GM19239 (cell line): ENCODE data around the gene PDE1A.
"Not testable (repeated sequence)": the region's sequence is repeated elsewhere in the genome, so short reads cannot be mapped to it uniquely, and the experiment has no call there.

ENCODE experiments used
- DNase-seq: peaks from one replicate; pipeline ENCODE4 v3.0.0; 2011; ENCODE audit warnings: low spot score; ENCODE audit not compliant: insufficient read length
- FAIRE-seq: peaks from 2 replicates; lab custom pipeline; 2011; peaks lifted over from hg19 to GRCh38; lab: Jason Lieb, UNC

The PDE1A gene

GRCh38 chr2:182291296-182291695 is 135.5 kb downstream of the PDE1A start:
- DNase-seq (no peak), FAIRE-seq (no peak)

DNA sequence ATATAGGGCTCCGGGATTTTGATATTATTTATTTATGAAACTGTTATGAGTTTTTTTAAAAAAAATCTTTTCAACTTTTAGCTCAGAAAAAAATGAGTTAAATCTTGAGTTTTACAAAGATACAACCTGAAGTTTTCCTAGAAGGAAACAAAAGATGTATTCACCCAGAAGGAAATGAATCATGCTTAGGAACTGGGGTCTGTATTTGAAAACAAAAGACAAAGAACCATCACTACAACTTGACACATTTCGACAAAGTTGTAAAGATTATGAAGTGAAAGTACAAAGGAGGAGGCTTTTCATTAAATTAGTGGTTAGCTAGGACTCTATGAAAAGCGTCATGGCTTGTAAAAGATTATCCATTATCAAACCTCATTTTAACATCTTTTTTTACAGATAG is 143.3 kb downstream of the PDE1A start:
- FAIRE-seq (no peak), DNase-seq (no peak)

GRCh38 chr2:182281276-182281675 is 145.6 kb downstream of the PDE1A start:
- DNase-seq (no peak), FAIRE-seq (no peak)

DNA sequence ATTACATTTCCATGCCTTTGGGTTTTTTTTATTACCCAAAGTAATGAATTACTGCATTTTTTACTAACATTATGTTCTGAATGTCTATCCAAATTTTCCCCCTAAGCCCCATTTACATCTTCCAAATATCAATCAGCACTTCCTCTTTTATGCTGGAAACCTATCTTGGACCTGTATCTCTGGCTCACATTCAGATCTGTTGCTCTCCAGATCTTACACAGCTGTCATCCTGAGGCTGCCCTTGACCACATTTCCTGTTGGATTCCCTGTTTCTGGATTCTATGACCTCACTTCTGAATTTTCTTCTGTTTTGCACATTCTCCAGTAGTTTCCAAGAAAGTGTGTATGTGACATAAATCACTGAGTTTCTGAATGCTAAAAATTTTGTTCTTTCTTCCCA is 146.7 kb downstream of the PDE1A start:
- DNase-seq (no peak), FAIRE-seq (no peak)

- not testable (repeated sequence) for DNase-seq, FAIRE-seq
Measured at GRCh38 chr2:182276662-182277061, 150.2 kb downstream of the PDE1A start.

DNA sequence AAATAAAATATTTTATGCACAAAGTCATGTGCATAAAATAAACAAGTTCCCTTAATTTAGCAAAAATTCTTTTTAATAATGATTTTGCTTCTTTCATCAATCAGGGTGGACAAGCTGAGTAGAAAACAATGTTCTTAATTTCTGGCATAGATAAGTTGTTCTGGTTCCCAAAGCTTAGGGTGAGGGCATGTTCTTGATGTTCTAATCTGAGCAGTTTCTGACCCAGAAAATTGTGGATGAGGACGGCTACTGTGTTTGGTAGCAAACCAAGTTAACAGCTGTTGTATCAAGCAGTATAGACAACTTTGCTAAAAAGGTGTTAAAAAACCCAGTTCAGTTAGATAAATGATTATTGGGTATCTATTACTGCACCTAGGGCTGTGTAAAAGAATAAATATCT is 158.9 kb downstream of the PDE1A start:
- no peak for FAIRE-seq
- DNase-seq: no peak

GRCh38 chr2:182266909-182267308 is 159.9 kb downstream of the PDE1A start:
- no peak for DNase-seq
- FAIRE-seq: no peak

DNA sequence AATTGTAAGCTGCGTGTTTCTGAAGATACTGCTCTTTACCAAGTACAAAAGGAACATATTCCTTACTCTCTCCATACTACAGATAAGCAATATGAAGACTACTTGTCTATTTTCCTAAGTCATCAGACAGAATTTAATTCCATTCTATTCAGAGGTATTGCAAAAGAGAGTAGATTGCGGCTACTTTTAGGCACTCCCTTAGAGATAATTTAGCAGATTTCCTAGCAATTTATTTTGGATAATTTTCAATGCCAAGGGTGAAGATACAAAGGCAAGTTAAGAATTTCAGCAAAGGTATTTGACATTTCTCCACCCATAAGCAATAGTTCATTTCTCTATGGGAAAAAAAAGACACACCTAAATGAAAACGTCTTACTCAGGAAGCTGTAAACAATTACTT is 161.1 kb downstream of the PDE1A start:
- FAIRE-seq (no peak), DNase-seq (no peak)

DNA sequence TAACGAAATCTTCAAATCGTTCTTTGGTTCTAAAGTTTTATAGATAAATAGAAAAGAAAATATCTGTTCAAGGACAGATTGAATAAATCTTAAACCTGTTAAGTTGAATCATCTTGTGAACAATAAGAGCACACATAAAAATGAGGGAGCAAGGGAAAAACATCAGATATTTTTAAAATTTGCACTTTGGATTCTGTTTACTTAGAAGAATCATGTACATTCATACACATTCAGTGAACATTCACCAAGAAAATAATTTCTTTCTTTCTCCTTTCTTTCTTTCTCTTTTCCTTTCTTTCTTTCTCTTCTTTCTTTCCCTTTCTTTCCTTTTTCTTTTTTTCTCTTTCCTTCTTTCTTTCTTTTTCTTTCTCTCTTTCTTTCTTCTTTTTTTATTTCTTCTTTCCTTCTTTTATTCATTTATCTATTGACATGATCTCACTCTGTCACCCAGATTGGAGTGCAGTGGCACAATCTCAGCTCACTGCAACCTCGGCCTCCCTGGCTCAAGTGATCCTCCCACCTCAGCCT is 164.9 kb downstream of the PDE1A start:
- DNase-seq (no peak), FAIRE-seq (no peak)

DNA sequence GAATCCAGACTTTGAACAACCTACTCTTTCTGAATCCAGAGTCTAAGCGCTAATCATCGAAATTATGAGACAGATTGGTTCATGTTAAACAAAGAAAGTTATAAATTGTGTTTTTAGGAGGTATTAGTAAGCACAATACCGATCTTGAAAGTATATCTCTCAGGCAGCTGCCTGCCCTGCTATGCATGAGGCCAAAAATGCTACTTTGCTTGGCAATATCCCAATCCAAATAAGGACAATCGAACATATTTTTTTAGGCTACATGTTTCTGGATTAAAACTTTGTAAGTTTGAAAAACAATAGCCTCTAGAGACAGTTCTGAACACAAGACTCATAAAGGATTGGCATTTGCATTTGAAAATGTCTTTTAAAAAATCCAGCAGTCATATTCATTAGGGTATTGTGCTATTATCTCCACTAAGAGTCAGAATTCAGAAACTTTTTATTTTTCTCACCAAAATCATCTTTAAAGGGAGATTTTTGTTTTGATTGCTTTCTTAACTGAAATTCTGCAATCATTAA is 167.1 kb downstream of the PDE1A start:
- no peak for FAIRE-seq
- DNase-seq: no peak

DNA sequence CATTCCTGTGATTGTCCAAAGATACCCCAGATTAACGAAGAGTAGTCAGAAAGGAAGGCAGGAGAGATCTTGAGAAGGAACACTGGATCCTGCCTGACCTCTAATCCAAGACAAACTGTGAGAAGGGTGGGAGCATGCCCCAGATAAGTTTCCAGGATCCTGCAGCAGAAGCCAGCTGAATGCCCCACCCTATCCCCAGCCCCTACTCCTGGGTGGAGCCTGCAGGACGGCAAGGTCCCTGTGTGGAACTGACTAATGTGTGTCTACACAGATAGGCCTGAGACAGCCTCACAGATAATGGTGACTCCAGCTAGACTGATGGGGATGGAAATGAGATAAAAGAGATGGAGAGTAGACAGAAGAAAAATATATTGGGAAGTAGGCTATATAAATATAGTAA is 174.3 kb downstream of the PDE1A start:
- DNase-seq (no peak), FAIRE-seq (no peak)

DNA sequence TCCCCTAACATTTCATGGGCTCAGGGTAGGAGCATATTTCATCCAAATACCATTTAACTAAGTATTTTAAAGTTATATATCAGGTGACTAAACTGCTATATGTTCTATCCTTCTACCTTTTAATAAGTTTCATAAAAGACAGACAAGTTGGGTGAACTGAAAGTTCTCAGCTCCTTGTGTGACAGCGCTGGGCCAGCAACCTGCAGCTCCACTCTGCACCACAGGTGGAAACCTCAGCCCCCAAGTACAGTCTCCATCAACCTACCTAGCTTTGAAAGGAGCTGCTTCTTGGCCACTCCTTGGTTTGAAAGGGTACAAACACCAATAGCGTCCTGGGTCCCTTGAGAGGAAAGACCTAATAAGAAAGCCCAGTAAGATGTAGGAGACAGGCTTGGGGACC is 177.9 kb downstream of the PDE1A start:
- DNase-seq (no peak), FAIRE-seq (no peak)

DNA sequence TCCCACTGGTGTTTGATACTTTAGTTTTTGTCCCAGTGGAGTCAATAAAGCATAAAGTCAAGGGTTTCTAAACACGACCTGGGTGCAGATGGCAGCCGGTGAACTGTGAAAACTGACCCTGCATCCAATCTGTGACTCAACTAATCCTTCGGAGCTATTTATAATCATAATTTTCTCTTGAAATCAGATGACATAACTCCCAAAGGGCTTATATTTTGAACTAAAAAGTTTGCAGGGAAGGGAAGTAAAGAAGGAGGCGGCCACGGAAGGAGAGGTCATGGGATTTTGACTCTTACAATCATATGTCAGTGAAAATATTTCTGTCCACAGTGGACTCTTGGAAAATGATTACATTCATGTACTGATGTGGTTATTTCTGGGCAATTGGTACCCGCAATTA is 178.5 kb downstream of the PDE1A start:
- FAIRE-seq (no peak), DNase-seq (no peak)

GRCh38 chr2:182247831-182248230 is 179.0 kb downstream of the PDE1A start:
- no peak for DNase-seq
- no peak for FAIRE-seq

- no peak for DNase-seq
- FAIRE-seq: no peak
Measured at GRCh38 chr2:182245963-182246362, 180.9 kb downstream of the PDE1A start.

GRCh38 chr2:182242609-182243008 is 184.2 kb downstream of the PDE1A start:
- DNase-seq (no peak), FAIRE-seq (no peak)

GRCh38 chr2:182241936-182242335 is 184.9 kb downstream of the PDE1A start:
- FAIRE-seq: no peak

DNA sequence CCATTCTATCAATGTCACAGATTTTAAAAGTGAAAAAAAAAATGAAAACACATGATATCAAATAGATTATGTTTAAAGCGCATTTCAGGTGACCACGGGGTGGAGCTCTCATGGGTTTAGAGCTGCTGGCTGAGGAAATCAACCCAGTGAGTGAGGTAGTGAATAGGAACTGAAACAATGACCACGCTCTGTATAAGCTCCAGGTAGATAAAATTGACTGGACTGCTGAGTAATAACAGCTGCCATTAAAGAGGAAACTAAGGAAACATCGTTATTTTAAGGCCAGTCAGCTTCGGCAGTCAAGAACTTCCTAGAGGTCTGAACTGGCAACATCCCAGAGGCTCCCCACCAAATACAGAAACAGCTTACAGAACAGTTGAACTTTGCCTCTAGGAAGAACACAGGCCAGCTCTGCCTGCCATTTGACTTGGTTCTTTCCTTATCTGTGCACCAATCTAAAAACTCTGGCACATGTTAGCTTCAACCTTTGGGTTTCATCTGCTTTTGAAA is 185.9 kb downstream of the PDE1A start:
- DNase-seq (peak; percentile 36), FAIRE-seq (peak; percentile 96)

More at GRCh38 chr2:182241936-182242335, 184.9 kb downstream of the PDE1A start:
- no peak for DNase-seq

DNA sequence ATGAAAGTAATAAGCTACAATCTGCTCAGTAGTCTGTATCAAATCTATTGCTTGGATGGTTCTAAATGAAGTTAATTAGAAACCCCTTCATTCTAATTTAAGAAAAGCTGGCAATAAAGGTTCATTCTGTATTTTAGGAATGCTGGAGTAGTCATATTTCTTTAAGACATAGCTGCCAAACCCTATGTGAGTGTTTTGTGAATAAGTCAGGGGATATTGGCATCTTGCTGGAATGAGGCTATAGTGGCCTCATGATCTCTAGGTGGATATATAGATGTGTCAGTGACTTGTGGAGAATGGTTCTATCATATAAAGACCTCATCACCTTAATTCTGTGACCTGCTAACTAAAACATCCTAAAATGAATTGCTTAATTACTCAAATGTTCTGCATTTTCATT is 196.3 kb downstream of the PDE1A start:
- FAIRE-seq (no peak), DNase-seq (no peak)

GRCh38 chr2:182229297-182229696 is 197.5 kb downstream of the PDE1A start:
- FAIRE-seq (no peak), DNase-seq (no peak)

DNA sequence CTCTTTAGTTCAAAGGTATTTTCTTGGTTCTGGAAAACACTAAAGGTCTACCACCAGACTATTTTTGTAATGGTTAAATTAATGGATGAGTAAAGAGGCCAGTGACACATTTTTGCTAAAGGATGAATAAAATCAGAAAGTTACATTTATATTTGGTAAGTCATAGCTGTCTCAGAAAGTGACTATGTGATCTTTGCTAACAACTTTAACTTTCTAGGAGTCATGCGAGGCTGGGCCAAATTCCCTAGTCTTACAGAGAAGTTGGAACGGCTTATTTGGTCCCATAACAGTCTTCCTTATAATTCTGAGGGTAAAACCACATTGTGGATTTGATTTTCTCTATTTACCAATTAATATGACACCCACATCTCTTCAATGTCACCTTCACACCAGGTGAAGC is 198.1 kb downstream of the PDE1A start:
- FAIRE-seq (no peak), DNase-seq (no peak)

- FAIRE-seq: no peak
Measured at GRCh38 chr2:182228073-182228473, 198.8 kb downstream of the PDE1A start.

More at GRCh38 chr2:182228073-182228473, 198.8 kb downstream of the PDE1A start:
- DNase-seq: no peak
